ENCODE results near the gene PHF8.

DNA sequence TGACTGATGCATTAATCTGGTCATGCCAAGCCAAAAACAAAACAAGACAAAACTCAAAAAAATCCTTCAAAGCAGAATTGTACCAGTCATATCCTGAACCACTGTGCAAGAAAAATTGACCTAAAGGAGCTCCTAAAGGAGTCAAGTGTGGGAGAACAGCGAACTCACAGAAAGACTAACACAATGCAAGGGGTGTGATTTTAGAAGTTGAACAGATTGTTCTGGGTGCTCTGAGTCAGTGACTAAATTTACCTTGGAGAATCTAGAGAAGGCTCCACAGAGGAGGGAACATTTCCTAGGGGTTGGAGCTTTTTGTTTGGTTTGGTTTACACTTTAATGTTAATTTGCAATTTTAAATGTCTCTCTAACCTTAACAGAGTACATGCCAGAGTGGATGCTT, 48.9 kb upstream of the PHF8 start:
- TF ChIP-seq, protein P1, sequence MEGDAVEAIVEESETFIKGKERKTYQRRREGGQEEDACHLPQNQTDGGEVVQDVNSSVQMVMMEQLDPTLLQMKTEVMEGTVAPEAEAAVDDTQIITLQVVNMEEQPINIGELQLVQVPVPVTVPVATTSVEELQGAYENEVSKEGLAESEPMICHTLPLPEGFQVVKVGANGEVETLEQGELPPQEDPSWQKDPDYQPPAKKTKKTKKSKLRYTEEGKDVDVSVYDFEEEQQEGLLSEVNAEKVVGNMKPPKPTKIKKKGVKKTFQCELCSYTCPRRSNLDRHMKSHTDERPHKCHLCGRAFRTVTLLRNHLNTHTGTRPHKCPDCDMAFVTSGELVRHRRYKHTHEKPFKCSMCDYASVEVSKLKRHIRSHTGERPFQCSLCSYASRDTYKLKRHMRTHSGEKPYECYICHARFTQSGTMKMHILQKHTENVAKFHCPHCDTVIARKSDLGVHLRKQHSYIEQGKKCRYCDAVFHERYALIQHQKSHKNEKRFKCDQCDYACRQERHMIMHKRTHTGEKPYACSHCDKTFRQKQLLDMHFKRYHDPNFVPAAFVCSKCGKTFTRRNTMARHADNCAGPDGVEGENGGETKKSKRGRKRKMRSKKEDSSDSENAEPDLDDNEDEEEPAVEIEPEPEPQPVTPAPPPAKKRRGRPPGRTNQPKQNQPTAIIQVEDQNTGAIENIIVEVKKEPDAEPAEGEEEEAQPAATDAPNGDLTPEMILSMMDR (IDR thresholded peaks at IDR 0.05), result no peak
- no peak for TF ChIP-seq POLR2A (IDR thresholded peaks at IDR 0.05)

All from testis (tissue), 2 donors.